OCI-LY7 (cell line): Measurements from ENCODE around the gene CCL15.
A peak's percentile ranks its signal among the peaks of the same experiment; 100 is the strongest.

Experiments
- EZH2phosphoT487 ChIP-seq: fragments of 200-600 bp; sonication (generic); IDR thresholded peaks from 2 replicates; pipeline ENCODE4 v1.6.1; 2018; ENCODE audit warnings: low read depth, borderline replicate concordance, mild to moderate bottlenecking, mixed run types, antibody characterized with exemption, low read length, moderate library complexity, mixed read lengths
- TF ChIP-seq, protein P1 (sequence below): fragments of 200-600 bp; sonication (generic); conservative IDR thresholded peaks from 2 replicates; pipeline ENCODE4 v1.5.1; 2014; ENCODE audit warnings: mild to moderate bottlenecking, antibody characterized with exemption, low read length, moderate library complexity, mixed read lengths

DNA sequence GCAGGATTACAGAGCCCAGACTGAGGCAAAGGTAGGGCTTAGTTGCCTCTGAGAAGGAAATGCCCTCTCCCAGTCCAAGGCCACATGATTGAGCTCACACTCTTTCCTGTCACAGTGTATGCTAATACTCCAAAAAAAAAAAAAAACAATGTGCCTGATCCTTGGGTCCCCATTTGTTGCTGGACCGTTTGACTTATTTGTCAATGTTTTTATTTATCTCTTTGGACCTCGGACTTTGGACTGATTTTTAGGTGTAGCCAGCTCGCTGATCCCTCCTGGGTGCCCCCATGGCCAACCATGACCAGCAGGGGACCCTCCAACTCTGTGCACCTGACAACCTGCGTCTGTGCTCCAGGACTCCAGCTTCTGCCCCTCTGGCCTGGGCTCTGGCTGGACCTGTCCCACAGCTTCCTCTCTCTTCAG is 19.4 kb downstream of the CCL15 start:
- TF ChIP-seq, protein P1, sequence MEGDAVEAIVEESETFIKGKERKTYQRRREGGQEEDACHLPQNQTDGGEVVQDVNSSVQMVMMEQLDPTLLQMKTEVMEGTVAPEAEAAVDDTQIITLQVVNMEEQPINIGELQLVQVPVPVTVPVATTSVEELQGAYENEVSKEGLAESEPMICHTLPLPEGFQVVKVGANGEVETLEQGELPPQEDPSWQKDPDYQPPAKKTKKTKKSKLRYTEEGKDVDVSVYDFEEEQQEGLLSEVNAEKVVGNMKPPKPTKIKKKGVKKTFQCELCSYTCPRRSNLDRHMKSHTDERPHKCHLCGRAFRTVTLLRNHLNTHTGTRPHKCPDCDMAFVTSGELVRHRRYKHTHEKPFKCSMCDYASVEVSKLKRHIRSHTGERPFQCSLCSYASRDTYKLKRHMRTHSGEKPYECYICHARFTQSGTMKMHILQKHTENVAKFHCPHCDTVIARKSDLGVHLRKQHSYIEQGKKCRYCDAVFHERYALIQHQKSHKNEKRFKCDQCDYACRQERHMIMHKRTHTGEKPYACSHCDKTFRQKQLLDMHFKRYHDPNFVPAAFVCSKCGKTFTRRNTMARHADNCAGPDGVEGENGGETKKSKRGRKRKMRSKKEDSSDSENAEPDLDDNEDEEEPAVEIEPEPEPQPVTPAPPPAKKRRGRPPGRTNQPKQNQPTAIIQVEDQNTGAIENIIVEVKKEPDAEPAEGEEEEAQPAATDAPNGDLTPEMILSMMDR: peak; percentile 44
- no peak for TF ChIP-seq EZH2phosphoT487
